Esophagus muscularis mucosa (tissue), 4 donors: ENCODE results near the gene SLBP. TPM values are rescaled to one million over a fixed set of nuclear protein-coding genes. Genes with fewer than 3 reads are reported as not detected.

Source experiments
- DNase-seq: peaks from one replicate; pipeline ENCODE4 v3.0.0-alpha.2; 2017; ENCODE audit errors: extremely low spot score
- H3K27ac ChIP-seq, 4 donors: fragments of 200-600 bp; sonication (generic); replicated peaks in 1 of 4; 1 replicate in 3 of 4; 2 replicates in 1 of 4; pipeline ENCODE4 v1.5.1; 2016 to 2019; ENCODE audit warnings: mild to moderate bottlenecking in 1 of 4
- H3K27me3 ChIP-seq, 4 donors: fragments of 200-600 bp; sonication (generic); one replicate each; pipeline versions ENCODE4 v1.5.1 to v1.6.0; 2016 to 2019
- H3K36me3 ChIP-seq, 4 donors: fragments of 200-600 bp; sonication (generic); one replicate each; pipeline ENCODE4 v1.5.1; 2016 to 2019
- H3K4me1 ChIP-seq, 4 donors: fragments of 200-600 bp; sonication (generic); one replicate each; pipeline ENCODE4 v1.5.1; 2016 to 2019
- H3K4me3 ChIP-seq, 4 donors: fragments of 200-600 bp; sonication (generic); 1 replicate in 2 of 4; 2 replicates in 2 of 4; pipeline ENCODE4 v1.5.1; 2016 to 2019; ENCODE audit warnings: mild to moderate bottlenecking in 4 of 4, moderate library complexity in 1 of 4
- H3K9me3 ChIP-seq, 4 donors: fragments of 200-600 bp; sonication (generic); 1 replicate in 3 of 4; 2 replicates in 1 of 4; pipeline ENCODE4 v1.5.1; 2016 to 2019
- EP300 ChIP-seq: sonication (generic); formaldehyde crosslinking; IDR thresholded peaks from one replicate; pipeline ENCODE4 v1.6.1; 2017; ENCODE audit warnings: antibody characterized with exemption
- POLR2A ChIP-seq: fragments of 450-650 bp; IDR thresholded peaks from one replicate; pipeline ENCODE4 v1.6.1; 2017; ENCODE audit warnings: antibody characterized with exemption, moderate library complexity, mild to moderate bottlenecking, low read depth
- POLR2AphosphoS5 ChIP-seq, 2 donors: sonication (generic); formaldehyde crosslinking; IDR thresholded peaks; one replicate each; pipeline ENCODE4 v1.6.1; 2017; ENCODE audit warnings: antibody characterized with exemption in 2 of 2
- WGBS: methylation state at CpG from one replicate; pipeline ENCODE4 v1.1.5; 2018; 5-methylcytosine and 5-hydroxymethylcytosine counted together
- intact Hi-C: fragments of 100-400 bp; cut with DNase I; formaldehyde crosslinking; loops from one replicate; pipeline ENCODE4 v1.15.1; 2023
- total RNA-seq, 4 donors: library from RNA; depleted of rRNA; stranded (reverse); fragments of >200 nt; gene quantifications; one replicate each; pipeline versions ENCODE4 v1.1.0 to v1.2.1, GENCODE V29; 2016
- TF ChIP-seq, protein P1 (sequence below), 3 experiments: fragments of 200-600 bp in 2 of 3; fragments of 450-650 bp in 1 of 3; sonication (generic) in 2 of 3; IDR thresholded peaks; one replicate each; pipeline ENCODE4 v1.5.1; 2017 to 2019; ENCODE audit warnings: antibody characterized with exemption in 3 of 3, mild to moderate bottlenecking in 2 of 3, moderate library complexity in 1 of 3

SLBP gene
- total RNA-seq, 4 donors from 2014 or later = 41.5 to 56.1 (median 45.5) TPM

DNA sequence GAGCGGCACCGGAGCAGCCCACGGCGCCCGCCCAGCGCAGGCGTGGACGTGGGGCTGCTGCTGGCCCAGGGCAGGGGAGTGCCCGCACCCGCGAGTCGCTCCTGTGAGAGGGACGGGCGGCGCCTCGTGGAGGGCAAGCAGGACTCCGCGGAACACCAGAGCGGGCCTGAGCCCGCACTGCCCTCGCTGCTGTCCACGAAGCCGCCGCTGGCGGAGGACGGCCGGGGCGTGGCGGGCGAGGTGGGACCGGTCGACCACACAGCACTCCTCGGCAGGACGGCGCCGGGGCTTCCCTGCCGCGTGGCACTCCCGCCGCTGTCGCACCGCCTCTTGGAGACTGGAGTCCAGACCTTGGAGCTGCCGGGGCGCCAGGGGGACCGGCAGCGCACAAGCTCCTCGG, 57.0 kb downstream of the SLBP start:
- H3K4me1 ChIP-seq = no peaks in the 10 kb centered on the region
- no peaks in the 10 kb centered on the region for H3K9me3 ChIP-seq
- H3K36me3 ChIP-seq = peaks cover 0 to 19% (median 7%) of the 10 kb centered on the region in 4 donors
- TF ChIP-seq, protein P1, sequence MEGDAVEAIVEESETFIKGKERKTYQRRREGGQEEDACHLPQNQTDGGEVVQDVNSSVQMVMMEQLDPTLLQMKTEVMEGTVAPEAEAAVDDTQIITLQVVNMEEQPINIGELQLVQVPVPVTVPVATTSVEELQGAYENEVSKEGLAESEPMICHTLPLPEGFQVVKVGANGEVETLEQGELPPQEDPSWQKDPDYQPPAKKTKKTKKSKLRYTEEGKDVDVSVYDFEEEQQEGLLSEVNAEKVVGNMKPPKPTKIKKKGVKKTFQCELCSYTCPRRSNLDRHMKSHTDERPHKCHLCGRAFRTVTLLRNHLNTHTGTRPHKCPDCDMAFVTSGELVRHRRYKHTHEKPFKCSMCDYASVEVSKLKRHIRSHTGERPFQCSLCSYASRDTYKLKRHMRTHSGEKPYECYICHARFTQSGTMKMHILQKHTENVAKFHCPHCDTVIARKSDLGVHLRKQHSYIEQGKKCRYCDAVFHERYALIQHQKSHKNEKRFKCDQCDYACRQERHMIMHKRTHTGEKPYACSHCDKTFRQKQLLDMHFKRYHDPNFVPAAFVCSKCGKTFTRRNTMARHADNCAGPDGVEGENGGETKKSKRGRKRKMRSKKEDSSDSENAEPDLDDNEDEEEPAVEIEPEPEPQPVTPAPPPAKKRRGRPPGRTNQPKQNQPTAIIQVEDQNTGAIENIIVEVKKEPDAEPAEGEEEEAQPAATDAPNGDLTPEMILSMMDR (IDR thresholded peaks at IDR 0.05) = no peak
- no peak overlapping the region for H3K27ac ChIP-seq
- no peak overlapping the region for H3K4me3 ChIP-seq
- 93% methylated on average over 20 of the region's 47 CpGs for WGBS
- no peak for DNase-seq
- H3K27me3 ChIP-seq = no peaks in the 10 kb centered on the region
- intact Hi-C loops = no loop called here

DNA sequence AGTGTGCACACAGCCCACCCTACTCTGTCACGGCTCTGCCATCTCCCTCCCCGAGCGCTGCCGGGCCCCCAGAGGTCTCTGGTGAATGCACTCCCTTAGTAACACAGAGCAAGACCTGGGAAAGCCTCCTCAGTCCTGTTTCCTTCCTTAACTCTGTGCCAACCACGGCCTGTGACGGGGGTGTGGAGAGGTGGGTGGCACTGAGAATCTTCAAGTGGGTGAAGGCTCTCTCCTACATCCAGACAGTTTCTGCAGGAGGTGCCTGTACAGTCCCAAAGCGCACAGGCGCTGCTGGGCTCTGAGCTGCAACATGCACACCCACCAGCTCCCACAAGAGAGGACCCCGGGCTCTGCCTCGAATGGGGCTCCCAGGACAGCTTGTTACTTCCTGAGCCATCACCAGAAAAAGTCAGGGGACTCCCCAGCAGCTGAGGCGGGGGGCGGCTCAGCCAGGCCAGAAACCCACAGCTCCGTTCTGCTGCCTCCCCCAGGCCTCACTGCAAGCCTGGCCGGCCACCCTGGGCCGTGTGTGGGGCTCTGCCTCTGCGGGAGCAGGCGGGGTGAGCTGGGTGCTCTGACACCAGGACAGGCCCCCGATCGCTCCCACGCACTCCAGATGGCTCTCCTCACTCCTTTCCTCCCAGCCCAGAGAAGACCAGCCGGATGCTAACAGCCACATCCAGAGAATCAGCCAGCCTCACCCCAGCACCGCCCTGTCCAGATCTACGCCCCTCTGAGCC, 57.7 kb downstream of the SLBP start:
- Histone ChIP-seq H3K4me1 (no peaks in the 10 kb centered on the region), H3K9me3 (no peaks in the 10 kb centered on the region), H3K4me3 (no peak overlapping the region), H3K27me3 (no peaks in the 10 kb centered on the region), H3K27ac (no peak overlapping the region), H3K36me3 (peaks cover 0 to 19% (median 7%) of the 10 kb centered on the region in 4 donors)
- 92% methylated on average over 14 of the region's 23 CpGs for WGBS
- no peak for DNase-seq
- intact Hi-C loops = no loop called here
- TF ChIP-seq, protein P1 (IDR thresholded peaks at IDR 0.05) = no peak
- no peak for TF ChIP-seq POLR2A
- TF ChIP-seq EP300 = no peak
- TF ChIP-seq POLR2AphosphoS5 (IDR thresholded peaks at IDR 0.05) = no peak

- Histone ChIP-seq H3K27me3 (no peaks in the 10 kb centered on the region), H3K4me1 (no peaks in the 10 kb centered on the region), H3K4me3 (no peak overlapping the region), H3K27ac (no peak overlapping the region), H3K9me3 (no peaks in the 10 kb centered on the region), H3K36me3 (peaks cover 0 to 19% (median 7%) of the 10 kb centered on the region in 4 donors)
- TF ChIP-seq EP300 = no peak
- no peak for TF ChIP-seq POLR2AphosphoS5 (IDR thresholded peaks at IDR 0.05)
- no peak for TF ChIP-seq POLR2A
- TF ChIP-seq, protein P1 (IDR thresholded peaks at IDR 0.05) = no peak
- 83% methylated on average over 1 of the region's 10 CpGs for WGBS
- no peak for DNase-seq
- intact Hi-C loops = no loop called here
These were observed 58.3 kb downstream of the SLBP start for GRCh38 chr4:1653776-1654175.

GRCh38 chr4:1652088-1652487, 60.0 kb downstream of the SLBP start:
- no peaks in the 10 kb centered on the region for H3K9me3 ChIP-seq
- H3K4me3 ChIP-seq = no peak overlapping the region
- TF ChIP-seq EP300 (no peak), POLR2AphosphoS5 (IDR thresholded peaks at IDR 0.05) (no peak), POLR2A (no peak)
- TF ChIP-seq, protein P1 (IDR thresholded peaks at IDR 0.05) = no peak
- H3K27ac ChIP-seq = no peak overlapping the region
- H3K4me1 ChIP-seq = no peaks in the 10 kb centered on the region
- no peaks in the 10 kb centered on the region for H3K27me3 ChIP-seq
- intact Hi-C loops = no loop called here
- no peak for DNase-seq
- 98% methylated on average over 13 of the region's 13 CpGs for WGBS
- peaks cover 0 to 19% (median 4%) of the 10 kb centered on the region in 4 donors for H3K36me3 ChIP-seq

GRCh38 chr4:1651609-1652008, 60.5 kb downstream of the SLBP start:
- 98% methylated on average over 13 of the region's 13 CpGs for WGBS
- no peak overlapping the region for H3K4me3 ChIP-seq

More at GRCh38 chr4:1651609-1652008, 60.5 kb downstream of the SLBP start:
- H3K4me1 ChIP-seq = no peaks in the 10 kb centered on the region
- TF ChIP-seq, protein P1 (IDR thresholded peaks at IDR 0.05) = no peak
- TF ChIP-seq POLR2AphosphoS5 (IDR thresholded peaks at IDR 0.05) = no peak
- no peak for TF ChIP-seq EP300
- no peak for TF ChIP-seq POLR2A
- H3K36me3 ChIP-seq = peaks cover 0 to 15% (median 4%) of the 10 kb centered on the region in 4 donors
- no peaks in the 10 kb centered on the region for H3K9me3 ChIP-seq
- intact Hi-C loops = no loop called here
- no peak for DNase-seq
- H3K27me3 ChIP-seq = no peaks in the 10 kb centered on the region
- no peak overlapping the region for H3K27ac ChIP-seq
